Right renal pelvis (tissue), 4 donors: ENCODE results near the gene PCNX1. TPM values are rescaled to one million over a fixed set of nuclear protein-coding genes. Genes with fewer than 3 reads are reported as not detected.
"Not testable (repeated sequence)": the region's sequence is repeated elsewhere in the genome, so short reads cannot be mapped to it uniquely, and the experiment has no call there.

ENCODE experiments used
- DNase-seq, 4 donors: peaks; one replicate each; pipeline ENCODE4 v3.0.0-alpha.2; 2013; ENCODE audit warnings: low read depth in 4 of 4, low spot score in 3 of 4, missing footprints in 1 of 4
- polyA plus RNA-seq, 4 donors: library from polyadenylated mRNA; unstranded; fragments of 120-200 nt; gene quantifications; one replicate each; pipeline ENCODE4 v1.2.1, GENCODE V29; 2013; ENCODE audit not compliant: insufficient read length in 4 of 4

The PCNX1 gene
- polyA plus RNA-seq, 4 donors = 39.8 to 41.7 (median 40.4) TPM

GRCh38 chr14:71004481-71004880 is 97.2 kb downstream of the PCNX1 start:
- DNase-seq = no peak

- no peak for DNase-seq
Observed at GRCh38 chr14:71005076-71005475, 97.8 kb downstream of the PCNX1 start.

- DNase-seq = no peak
Observed at GRCh38 chr14:71006200-71006563, 98.9 kb downstream of the PCNX1 start.

- DNase-seq = no peak
Observed at GRCh38 chr14:71011479-71011878, 104.2 kb downstream of the PCNX1 start.

GRCh38 chr14:71012888-71013287 is 105.6 kb downstream of the PCNX1 start:
- DNase-seq = no peak

GRCh38 chr14:71013551-71014192 is 106.4 kb downstream of the PCNX1 start:
- DNase-seq = peak in 1 of 4 donors; percentile 4

GRCh38 chr14:71019917-71020316 is 112.7 kb downstream of the PCNX1 start:
- DNase-seq = not testable (repeated sequence)

- no peak for DNase-seq
Observed at GRCh38 chr14:71021347-71022011, 114.2 kb downstream of the PCNX1 start.

GRCh38 chr14:71022012-71022869 is 115.0 kb downstream of the PCNX1 start:
- no peak for DNase-seq

GRCh38 chr14:71022939-71023338 is 115.7 kb downstream of the PCNX1 start:
- DNase-seq = no peak

- no peak for DNase-seq
Observed at GRCh38 chr14:71029236-71029781, 122.0 kb downstream of the PCNX1 start.

- no peak for DNase-seq
Observed at GRCh38 chr14:71031000-71031399, 123.7 kb downstream of the PCNX1 start.

GRCh38 chr14:71036433-71036832 is 129.2 kb downstream of the PCNX1 start:
- DNase-seq = no peak

GRCh38 chr14:71048393-71048792 is 141.1 kb downstream of the PCNX1 start:
- no peak for DNase-seq

GRCh38 chr14:71049435-71050133 is 142.3 kb downstream of the PCNX1 start:
- DNase-seq = no peak

GRCh38 chr14:71050227-71050823 is 143.1 kb downstream of the PCNX1 start:
- no peak for DNase-seq

- no peak for DNase-seq
Observed at GRCh38 chr14:71054706-71055105, 147.4 kb downstream of the PCNX1 start.

GRCh38 chr14:71056168-71056567 is 148.9 kb downstream of the PCNX1 start:
- DNase-seq = no peak

GRCh38 chr14:71060274-71060673 is 153.0 kb downstream of the PCNX1 start:
- DNase-seq = no peak

GRCh38 chr14:71060825-71061455 is 153.7 kb downstream of the PCNX1 start:
- no peak for DNase-seq
